Measurements from ENCODE around the gene MBLAC1.

Gene MBLAC1

GRCh38 chr7:100126931-100127865 lies at the start of gene MBLAC1:
Gene MBLAC1 (plus strand): TSS chr7:100126967. CDS start chr7:100127396, 429 bp downstream.
- no peak for TF ChIP-seq CTCF (conservative IDR thresholded peaks at IDR 0.05; ENCODE audit: control insufficient read depth, insufficient read depth, low read depth, low read length)
- DNase-seq (ENCODE audit: low read depth): peak; percentile 91
- peak within 1 kb of the TSS; percentile 94 for H3K4me3 ChIP-seq (ENCODE audit: control insufficient read depth, low read depth, low read length)

- no peak for DNase-seq (ENCODE audit: low read depth)
- H3K4me3 ChIP-seq (ENCODE audit: control insufficient read depth, low read depth, low read length): no peak overlapping the region
- no peak for TF ChIP-seq CTCF (conservative IDR thresholded peaks at IDR 0.05; ENCODE audit: control insufficient read depth, insufficient read depth, low read depth, low read length)
These were observed 49.6 kb upstream of the MBLAC1 start for GRCh38 chr7:100077205-100077604.

GRCh38 chr7:100079024-100079560 lies 47.7 kb upstream of the MBLAC1 start:
- H3K4me3 ChIP-seq (ENCODE audit: control insufficient read depth, low read depth, low read length): no peak overlapping the region
- TF ChIP-seq CTCF (conservative IDR thresholded peaks at IDR 0.05; ENCODE audit: control insufficient read depth, insufficient read depth, low read depth, low read length): no peak
- no peak for DNase-seq (ENCODE audit: low read depth)

GRCh38 chr7:100080907-100081534 lies 45.7 kb upstream of the MBLAC1 start:
- DNase-seq (ENCODE audit: low read depth): no peak
- TF ChIP-seq CTCF (conservative IDR thresholded peaks at IDR 0.05; ENCODE audit: control insufficient read depth, insufficient read depth, low read depth, low read length): no peak
- peak overlapping the region; percentile 92 for H3K4me3 ChIP-seq (ENCODE audit: control insufficient read depth, low read depth, low read length)

GRCh38 chr7:100081535-100082102 lies 45.1 kb upstream of the MBLAC1 start, which contains the start of gene ZNF3:
Gene ZNF3 (minus strand): TSS chr7:100081723. CDS start chr7:100077357, 4,366 bp downstream.
- peak; percentile 52 for TF ChIP-seq CTCF (conservative IDR thresholded peaks at IDR 0.05; ENCODE audit: control insufficient read depth, insufficient read depth, low read depth, low read length)
- H3K4me3 ChIP-seq (ENCODE audit: control insufficient read depth, low read depth, low read length): peak within 1 kb of the TSS; percentile 92
- DNase-seq (ENCODE audit: low read depth): peak; percentile 99

GRCh38 chr7:100082978-100083377 lies 43.8 kb upstream of the MBLAC1 start:
- no peak for DNase-seq (ENCODE audit: low read depth)
- no peak for TF ChIP-seq CTCF (conservative IDR thresholded peaks at IDR 0.05; ENCODE audit: control insufficient read depth, insufficient read depth, low read depth, low read length)
- H3K4me3 ChIP-seq (ENCODE audit: control insufficient read depth, low read depth, low read length): no peak overlapping the region

Measured in fibroblast of mammary gland (primary cell).